GM18526 (cell line): ENCODE measurements around the gene ZNHIT1.

ENCODE experiments used
- POLR2A ChIP-seq: IDR thresholded peaks from 3 replicates; pipeline ENCODE4 v1.6.1; 2011; ENCODE audit not compliant: insufficient read length; ENCODE audit errors: extremely low read depth

ZNHIT1 gene

GRCh38 chr7:101232141-101232850 lies 14.3 kb downstream of the ZNHIT1 start:
- TF ChIP-seq POLR2A = no peak

- TF ChIP-seq POLR2A = no peak
Measured at GRCh38 chr7:101233907-101234547, 16.1 kb downstream of the ZNHIT1 start.

- TF ChIP-seq POLR2A = no peak
Measured at GRCh38 chr7:101234636-101235035, 16.7 kb downstream of the ZNHIT1 start.

GRCh38 chr7:101235050-101235449 lies 17.1 kb downstream of the ZNHIT1 start:
- no peak for TF ChIP-seq POLR2A

GRCh38 chr7:101235522-101235921 lies 17.6 kb downstream of the ZNHIT1 start:
- TF ChIP-seq POLR2A = no peak

- TF ChIP-seq POLR2A = no peak
Measured at GRCh38 chr7:101236292-101236835, 18.4 kb downstream of the ZNHIT1 start.

GRCh38 chr7:101237206-101238067 lies 19.5 kb downstream of the ZNHIT1 start, which contains the start of gene CLDN15:
Gene CLDN15, minus strand, starts transcription at chr7:101237802. Its CDS starts 221 bp downstream, at chr7:101237581.
- no peak for TF ChIP-seq POLR2A

- TF ChIP-seq POLR2A = no peak
Measured at GRCh38 chr7:101238226-101239182, 20.5 kb downstream of the ZNHIT1 start.

- TF ChIP-seq POLR2A = no peak
Measured at GRCh38 chr7:101239191-101239950, 21.4 kb downstream of the ZNHIT1 start.

GRCh38 chr7:101239951-101240220 lies 21.9 kb downstream of the ZNHIT1 start:
- no peak for TF ChIP-seq POLR2A

GRCh38 chr7:101240226-101241014 lies 22.5 kb downstream of the ZNHIT1 start:
- TF ChIP-seq POLR2A = no peak

GRCh38 chr7:101241015-101241363 lies 23.0 kb downstream of the ZNHIT1 start:
- no peak for TF ChIP-seq POLR2A
